IPS-NIHi7 (cell line): ENCODE results near the gene UXS1.

Experiments
- DNase-seq: peaks from one replicate; pipeline ENCODE4 v3.0.0; 2012; ENCODE audit warnings: mixed read lengths; ENCODE audit errors: extremely low spot score

UXS1 gene

GRCh38 chr2:106090916-106091618 is 103.0 kb downstream of the UXS1 start:
- no peak for DNase-seq

DNA sequence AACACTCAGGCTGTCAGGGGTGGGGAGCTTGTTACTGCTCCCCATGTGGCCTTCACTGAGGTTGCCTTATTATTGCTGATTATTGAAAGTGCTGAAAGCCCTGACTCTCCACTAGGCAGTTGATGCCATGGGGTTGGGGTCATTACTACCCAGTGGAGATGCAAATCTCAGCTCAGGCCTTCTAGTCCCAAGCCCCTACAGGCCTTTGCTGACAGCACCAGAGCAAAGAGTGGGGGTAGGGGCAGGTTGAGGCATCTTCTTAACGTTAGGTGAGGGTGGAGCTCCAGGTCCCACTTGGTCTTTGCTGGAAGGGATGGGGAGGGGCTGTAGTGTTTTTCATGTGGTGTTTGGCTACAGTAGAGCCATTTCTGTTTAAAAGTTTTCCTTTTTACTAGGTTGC is 104.5 kb downstream of the UXS1 start:
- no peak for DNase-seq

GRCh38 chr2:106085181-106085940 is 108.7 kb downstream of the UXS1 start:
- DNase-seq, result peak; percentile 54

GRCh38 chr2:106080959-106081358 is 113.1 kb downstream of the UXS1 start:
- no peak for DNase-seq

DNA sequence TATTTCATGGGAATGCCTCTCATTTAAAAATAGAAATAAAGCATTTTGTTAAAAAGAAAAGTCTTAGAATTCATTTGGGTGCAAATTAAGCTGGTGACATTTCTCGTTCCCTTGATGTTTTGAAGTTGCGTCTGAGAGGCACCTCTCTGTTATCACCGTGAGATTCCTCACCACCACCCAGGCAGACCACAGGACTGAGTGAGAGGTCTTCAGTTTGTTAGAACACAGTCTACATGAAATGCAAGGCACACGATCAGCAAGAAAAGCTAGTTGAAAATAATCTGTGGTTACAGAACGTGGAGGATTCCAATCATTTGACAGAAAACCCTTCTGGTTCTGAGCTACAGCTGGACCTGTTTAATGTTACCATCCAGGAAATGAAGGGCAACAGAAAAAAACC is 116.0 kb downstream of the UXS1 start:
- DNase-seq, result no peak

GRCh38 chr2:106076941-106077340 is 117.2 kb downstream of the UXS1 start:
- DNase-seq, result no peak

- no peak for DNase-seq
Measured at GRCh38 chr2:106075048-106075447, 119.1 kb downstream of the UXS1 start.

GRCh38 chr2:106073678-106074406 is 120.3 kb downstream of the UXS1 start:
- no peak for DNase-seq

DNA sequence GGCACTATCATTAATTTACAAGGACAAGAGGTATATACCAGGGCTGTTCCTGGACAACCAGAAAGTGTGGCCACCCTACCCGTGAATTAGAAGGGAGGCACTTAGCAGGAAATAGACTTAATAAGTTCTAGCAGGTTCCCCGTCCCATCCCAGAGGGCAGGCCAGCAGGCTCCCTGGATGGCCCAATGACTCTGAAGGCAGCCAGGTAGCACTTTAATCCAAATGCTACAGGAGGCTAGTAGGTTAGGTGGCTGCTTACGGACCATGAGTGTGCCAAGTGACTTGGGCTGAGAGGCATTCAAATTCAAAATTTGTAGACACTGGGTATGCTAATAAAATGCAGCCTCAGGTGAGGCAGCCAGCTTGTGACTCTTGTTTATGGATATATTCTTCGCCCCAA is 123.9 kb downstream of the UXS1 start:
- DNase-seq, result no peak

DNA sequence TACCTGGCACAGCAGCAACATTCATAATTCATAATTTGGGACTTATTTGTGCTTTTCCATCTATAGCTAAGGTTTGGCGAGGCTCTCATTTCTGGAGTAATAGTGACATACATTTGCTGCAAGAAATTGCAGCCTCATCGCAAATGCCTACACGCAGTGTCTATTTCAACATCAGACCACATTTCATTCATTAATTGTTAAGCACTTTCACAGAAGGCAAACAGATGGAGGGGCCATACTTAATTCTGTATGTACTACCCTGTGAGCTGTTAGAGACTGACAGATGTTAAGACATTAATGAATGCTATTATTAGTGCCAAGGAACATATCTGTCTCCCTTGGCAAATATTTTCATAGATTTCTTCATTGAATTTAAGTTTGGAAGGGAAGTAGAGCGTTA is 125.7 kb downstream of the UXS1 start:
- DNase-seq, result no peak

GRCh38 chr2:106065983-106066820 is 127.9 kb downstream of the UXS1 start:
- DNase-seq, result peak; percentile 44

GRCh38 chr2:106065268-106065982 is 128.7 kb downstream of the UXS1 start:
- peak; percentile 39 for DNase-seq

GRCh38 chr2:106063181-106063580 is 130.9 kb downstream of the UXS1 start:
- DNase-seq, result no peak

GRCh38 chr2:106062627-106063026 is 131.5 kb downstream of the UXS1 start:
- DNase-seq, result no peak

DNA sequence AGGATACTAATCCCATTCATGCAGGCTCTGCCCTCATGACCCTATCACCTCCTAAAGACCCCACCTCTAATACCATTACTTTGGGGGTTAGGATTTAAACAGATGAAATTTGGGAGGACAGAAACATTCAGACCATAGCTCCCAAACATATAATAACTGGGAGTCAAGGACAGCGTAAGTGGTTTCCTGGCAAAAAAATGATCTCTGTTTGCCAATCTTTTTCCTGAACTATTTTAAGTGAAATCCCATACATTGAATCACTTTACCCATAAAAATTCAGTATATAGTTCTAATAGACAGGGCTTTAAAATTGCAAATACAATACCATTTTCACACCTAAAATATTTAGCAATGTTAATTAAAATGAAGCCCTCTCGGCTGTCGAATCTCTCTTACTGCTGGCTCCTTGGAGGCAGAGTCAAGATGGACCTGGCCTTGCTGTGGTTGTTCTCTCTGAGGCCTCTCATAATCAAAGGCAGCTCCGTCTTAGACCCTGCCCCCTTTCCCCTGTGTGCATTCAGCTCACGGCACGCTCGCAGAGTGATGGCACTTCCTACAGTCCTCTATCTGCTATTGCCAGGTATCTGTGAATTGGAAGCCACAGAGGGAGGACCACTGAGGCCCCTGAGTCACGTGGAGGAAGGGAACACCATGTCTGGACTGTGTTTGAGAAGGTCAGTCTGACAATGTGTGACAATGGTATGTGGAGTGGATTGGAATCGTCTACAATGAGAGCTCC is 132.3 kb downstream of the UXS1 start:
- no peak for DNase-seq

GRCh38 chr2:106059416-106060065 is 134.6 kb downstream of the UXS1 start:
- DNase-seq, result no peak

DNA sequence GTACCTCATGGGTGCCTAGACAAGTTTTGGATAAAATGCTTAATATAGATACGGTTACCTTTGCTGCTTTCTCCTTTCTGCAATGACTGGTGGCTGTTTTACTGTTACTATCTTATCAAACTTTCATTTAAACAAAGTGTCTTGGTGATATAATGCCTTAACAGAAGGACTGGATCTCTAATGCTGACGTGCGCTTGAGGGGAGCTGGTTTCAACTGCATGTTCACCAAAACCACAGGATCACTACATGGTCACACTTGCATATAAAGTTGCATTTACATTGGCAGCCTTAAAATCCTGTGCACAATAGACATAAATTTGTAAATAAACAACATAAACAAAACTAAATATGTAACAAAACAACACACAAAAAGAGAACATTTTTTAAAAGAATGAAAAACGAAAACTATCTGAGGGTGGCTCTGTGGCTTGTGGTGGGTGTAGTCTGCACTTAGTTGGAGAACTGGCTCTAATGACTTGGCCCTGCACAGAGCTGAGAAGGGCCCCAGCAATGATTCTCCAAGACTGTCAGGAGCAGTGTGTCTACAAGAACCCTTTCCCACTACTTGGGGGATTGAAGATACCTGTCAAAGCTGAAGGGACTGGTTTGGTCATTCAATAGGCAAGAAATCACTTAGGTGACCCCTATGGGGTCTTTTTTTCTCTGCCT is 135.5 kb downstream of the UXS1 start:
- DNase-seq, result no peak

DNA sequence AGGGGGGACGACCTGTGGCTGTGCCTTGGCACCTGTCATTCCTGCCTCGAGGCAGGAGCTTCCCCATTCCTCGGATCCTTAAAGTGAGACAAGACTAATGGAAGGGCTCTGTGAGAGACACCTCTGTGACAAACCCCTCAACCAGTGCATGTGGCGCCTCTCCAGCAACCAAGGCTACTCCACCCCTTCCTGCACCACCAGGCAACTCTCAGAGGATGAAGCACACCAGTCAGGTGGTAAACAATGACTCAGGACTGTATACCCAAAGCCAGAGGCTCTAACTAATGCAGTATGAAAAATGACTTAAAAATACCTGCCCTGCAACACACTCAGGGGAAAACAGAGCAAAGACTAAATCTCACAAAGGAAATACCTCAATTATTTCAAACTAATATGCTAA is 136.9 kb downstream of the UXS1 start:
- no peak for DNase-seq

- DNase-seq, result no peak
Measured at GRCh38 chr2:106054880-106055655, 139.0 kb downstream of the UXS1 start.
